ENCODE results near the gene CTSW. TPM values are rescaled to one million over a fixed set of nuclear protein-coding genes. Genes with fewer than 3 reads are reported as not detected.

The CTSW gene
- total and polyA plus RNA-seq, 9 donors, result 0.48 to 2.3 (median 0.75) TPM

GRCh38 chr11:65918211-65919140 is 38.8 kb downstream of the CTSW start, which contains the start of gene C11orf68:
Gene C11orf68 (minus strand): TSS chr11:65919062. CDS start chr11:65919031, 31 bp downstream.
- peaks cover 46% of the 10 kb centered on the region for H3K4me1 ChIP-seq (ENCODE audit: control insufficient read depth, insufficient read depth, low read length)

GRCh38 chr11:65919141-65919572 is 39.5 kb downstream of the CTSW start, which contains the start of gene DRAP1:
Gene DRAP1 (plus strand): TSS chr11:65919426. CDS start chr11:65919502, 76 bp downstream.
- peak; percentile 99 for DNase-seq
- Histone ChIP-seq H3K4me3 (ENCODE audit: low read length) (peak within 1 kb of the TSS; percentile 100), H3K36me3 (ENCODE audit: control insufficient read depth, insufficient read depth, low read length) (peaks cover 38% of the 10 kb centered on the region), H3K4me1 (ENCODE audit: control insufficient read depth, insufficient read depth, low read length) (peaks cover 46% of the 10 kb centered on the region), H3K27me3 (ENCODE audit: control insufficient read depth, insufficient read depth, low read length) (no peaks in the 10 kb centered on the region), H3K27ac (ENCODE audit: low read length) (peak within 1 kb of the TSS; percentile 86), H3K9me3 (replicated peaks; ENCODE audit: control insufficient read depth, low read depth, low read length) (no peaks in the 10 kb centered on the region)
- 0% methylated on average over 59 of the region's 59 CpGs for WGBS (ENCODE audit: insufficient coverage)

More at GRCh38 chr11:65918211-65919140, 38.8 kb downstream of the CTSW start, which contains the start of gene C11orf68:
- Histone ChIP-seq H3K4me3 (ENCODE audit: low read length) (peak within 1 kb of the TSS; percentile 100), H3K36me3 (ENCODE audit: control insufficient read depth, insufficient read depth, low read length) (peaks cover 38% of the 10 kb centered on the region), H3K9me3 (replicated peaks; ENCODE audit: control insufficient read depth, low read depth, low read length) (no peaks in the 10 kb centered on the region), H3K27ac (ENCODE audit: low read length) (peak within 1 kb of the TSS; percentile 86), H3K27me3 (ENCODE audit: control insufficient read depth, insufficient read depth, low read length) (no peaks in the 10 kb centered on the region)
- DNase-seq, result peak; percentile 67
- WGBS (ENCODE audit: insufficient coverage), result 4% methylated on average over 71 of the region's 77 CpGs

GRCh38 chr11:65919573-65920371 is 40.1 kb downstream of the CTSW start:
- Histone ChIP-seq H3K4me1 (ENCODE audit: control insufficient read depth, insufficient read depth, low read length) (peaks cover 46% of the 10 kb centered on the region), H3K36me3 (ENCODE audit: control insufficient read depth, insufficient read depth, low read length) (peaks cover 38% of the 10 kb centered on the region), H3K27me3 (ENCODE audit: control insufficient read depth, insufficient read depth, low read length) (no peaks in the 10 kb centered on the region), H3K9me3 (replicated peaks; ENCODE audit: control insufficient read depth, low read depth, low read length) (no peaks in the 10 kb centered on the region), H3K4me3 (ENCODE audit: low read length) (peak overlapping the region; percentile 83), H3K27ac (ENCODE audit: low read length) (peak overlapping the region; percentile 53)
- 2% methylated on average over 35 of the region's 60 CpGs for WGBS (ENCODE audit: insufficient coverage)
- no peak for DNase-seq

- H3K27ac ChIP-seq (ENCODE audit: low read length), result no peak overlapping the region
- H3K4me1 ChIP-seq (ENCODE audit: control insufficient read depth, insufficient read depth, low read length), result peaks cover 40% of the 10 kb centered on the region
- DNase-seq, result peak; percentile 16
Measured at GRCh38 chr11:65920372-65920802, 40.8 kb downstream of the CTSW start.

GRCh38 chr11:65921033-65921555 is 41.5 kb downstream of the CTSW start:
- peaks cover 34% of the 10 kb centered on the region for H3K4me1 ChIP-seq (ENCODE audit: control insufficient read depth, insufficient read depth, low read length)
- H3K36me3 ChIP-seq (ENCODE audit: control insufficient read depth, insufficient read depth, low read length), result peaks cover 38% of the 10 kb centered on the region
- H3K4me3 ChIP-seq (ENCODE audit: low read length), result no peak overlapping the region
- no peak for DNase-seq
- no peaks in the 10 kb centered on the region for H3K27me3 ChIP-seq (ENCODE audit: control insufficient read depth, insufficient read depth, low read length)
- 66% methylated on average over 3 of the region's 12 CpGs for WGBS (ENCODE audit: insufficient coverage)
- H3K9me3 ChIP-seq (replicated peaks; ENCODE audit: control insufficient read depth, low read depth, low read length), result no peaks in the 10 kb centered on the region
- H3K27ac ChIP-seq (ENCODE audit: low read length), result no peak overlapping the region

More at GRCh38 chr11:65920372-65920802, 40.8 kb downstream of the CTSW start:
- 54% methylated on average over 15 of the region's 15 CpGs for WGBS (ENCODE audit: insufficient coverage)
- Histone ChIP-seq H3K9me3 (replicated peaks; ENCODE audit: control insufficient read depth, low read depth, low read length) (no peaks in the 10 kb centered on the region), H3K27me3 (ENCODE audit: control insufficient read depth, insufficient read depth, low read length) (no peaks in the 10 kb centered on the region), H3K4me3 (ENCODE audit: low read length) (peak overlapping the region; percentile 83), H3K36me3 (ENCODE audit: control insufficient read depth, insufficient read depth, low read length) (peaks cover 38% of the 10 kb centered on the region)

GRCh38 chr11:65921876-65922275 is 42.2 kb downstream of the CTSW start:
- Histone ChIP-seq H3K4me3 (ENCODE audit: low read length) (no peak overlapping the region), H3K36me3 (ENCODE audit: control insufficient read depth, insufficient read depth, low read length) (peaks cover 35% of the 10 kb centered on the region), H3K4me1 (ENCODE audit: control insufficient read depth, insufficient read depth, low read length) (peaks cover 28% of the 10 kb centered on the region), H3K9me3 (replicated peaks; ENCODE audit: control insufficient read depth, low read depth, low read length) (no peaks in the 10 kb centered on the region), H3K27ac (ENCODE audit: low read length) (no peak overlapping the region), H3K27me3 (ENCODE audit: control insufficient read depth, insufficient read depth, low read length) (no peaks in the 10 kb centered on the region)
- 89% methylated on average over 10 of the region's 10 CpGs for WGBS (ENCODE audit: insufficient coverage)
- DNase-seq, result no peak

- DNase-seq, result no peak
- H3K9me3 ChIP-seq (replicated peaks; ENCODE audit: control insufficient read depth, low read depth, low read length), result no peaks in the 10 kb centered on the region
- no peak overlapping the region for H3K4me3 ChIP-seq (ENCODE audit: low read length)
- H3K36me3 ChIP-seq (ENCODE audit: control insufficient read depth, insufficient read depth, low read length), result peaks cover 28% of the 10 kb centered on the region
- no CpG with 5 or more reads among the region's 3 CpGs for WGBS (ENCODE audit: insufficient coverage)
- peaks cover 21% of the 10 kb centered on the region for H3K4me1 ChIP-seq (ENCODE audit: control insufficient read depth, insufficient read depth, low read length)
- no peaks in the 10 kb centered on the region for H3K27me3 ChIP-seq (ENCODE audit: control insufficient read depth, insufficient read depth, low read length)
- H3K27ac ChIP-seq (ENCODE audit: low read length), result no peak overlapping the region
Measured at GRCh38 chr11:65922565-65922964, 42.9 kb downstream of the CTSW start.

- no CpG with 5 or more reads among the region's 2 CpGs for WGBS (ENCODE audit: insufficient coverage)
- Histone ChIP-seq H3K9me3 (replicated peaks; ENCODE audit: control insufficient read depth, low read depth, low read length) (no peaks in the 10 kb centered on the region), H3K36me3 (ENCODE audit: control insufficient read depth, insufficient read depth, low read length) (peaks cover 23% of the 10 kb centered on the region), H3K27me3 (ENCODE audit: control insufficient read depth, insufficient read depth, low read length) (no peaks in the 10 kb centered on the region), H3K4me1 (ENCODE audit: control insufficient read depth, insufficient read depth, low read length) (peaks cover 7% of the 10 kb centered on the region), H3K4me3 (ENCODE audit: low read length) (no peak overlapping the region), H3K27ac (ENCODE audit: low read length) (no peak overlapping the region)
- no peak for DNase-seq
Measured at GRCh38 chr11:65925397-65925796, 45.8 kb downstream of the CTSW start.

- Histone ChIP-seq H3K27ac (ENCODE audit: low read length) (peak overlapping the region; percentile 0), H3K4me3 (ENCODE audit: low read length) (no peak overlapping the region), H3K4me1 (ENCODE audit: control insufficient read depth, insufficient read depth, low read length) (no peaks in the 10 kb centered on the region), H3K9me3 (replicated peaks; ENCODE audit: control insufficient read depth, low read depth, low read length) (no peaks in the 10 kb centered on the region), H3K27me3 (ENCODE audit: control insufficient read depth, insufficient read depth, low read length) (no peaks in the 10 kb centered on the region), H3K36me3 (ENCODE audit: control insufficient read depth, insufficient read depth, low read length) (peaks cover 5% of the 10 kb centered on the region)
- DNase-seq, result peak; percentile 46
- 71% methylated on average over 1 of the region's 9 CpGs for WGBS (ENCODE audit: insufficient coverage)
Measured at GRCh38 chr11:65927904-65928397, 48.3 kb downstream of the CTSW start.
